Measurements from ENCODE around the gene SLIT3.

DNA sequence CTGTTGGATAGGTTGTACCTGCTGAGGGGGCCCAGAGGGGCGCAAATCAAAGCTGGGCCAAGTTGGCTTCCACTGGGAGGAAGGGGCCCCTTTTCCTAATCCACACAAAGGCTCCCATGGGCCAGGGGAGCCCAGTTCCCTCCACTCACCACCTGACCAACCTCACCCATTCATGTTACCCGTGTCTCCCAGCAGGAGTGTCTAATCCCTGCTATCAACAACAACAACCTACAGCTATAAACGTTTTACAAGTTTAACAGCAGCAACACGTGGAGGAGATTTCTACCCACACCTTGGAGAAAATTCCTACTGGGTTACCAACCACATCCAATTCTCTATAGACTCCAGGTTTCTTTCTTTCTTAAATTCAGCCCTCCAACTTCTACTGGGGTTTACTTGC lies 216.2 kb downstream of the SLIT3 start:
- TF ChIP-seq POLR2A (IDR thresholded peaks at IDR 0.05; ENCODE audit: low read depth) (no peak), EP300 (IDR thresholded peaks at IDR 0.05) (no peak), CTCF (IDR thresholded peaks at IDR 0.05) (no peak)

Measured in esophagus muscularis mucosa (tissue), 4 donors.